ENCODE results near the gene FGD4.

Gene FGD4

DNA sequence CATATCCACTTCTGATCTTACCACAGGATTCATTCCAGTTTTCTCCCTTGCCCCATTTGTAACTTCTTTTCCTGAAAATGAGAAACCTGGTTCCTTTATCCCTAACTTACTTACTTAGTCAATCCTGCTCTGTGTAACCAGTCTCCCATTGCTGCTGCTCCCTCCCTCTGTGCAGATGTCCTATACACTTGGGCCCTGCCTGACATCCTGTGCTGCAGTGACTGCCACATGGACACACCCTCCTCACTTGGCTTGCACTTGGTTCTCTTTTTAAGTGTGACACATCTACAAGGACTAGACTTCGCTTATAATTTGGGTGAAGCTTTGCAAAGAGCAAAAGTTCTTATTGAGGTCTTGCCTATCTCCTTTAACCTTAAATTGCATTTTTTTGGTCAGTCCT lies 51.4 kb downstream of the FGD4 start:
- Histone ChIP-seq H3K9ac (ENCODE audit: low read depth in 1 of 2, low read length in 2 of 2) (no peak overlapping the region), H3K4me3 (ENCODE audit: low read length in 2 of 2) (no peak overlapping the region), H3K27me3 (ENCODE audit: control insufficient read depth in 2 of 2, insufficient read depth in 2 of 2, low read length in 2 of 2) (no peaks in the 10 kb centered on the region), H3K4me1 (ENCODE audit: control insufficient read depth in 2 of 2, insufficient read depth in 2 of 2, low read length in 2 of 2) (peaks cover 12 to 31% of the 10 kb centered on the region in 2 donors), H3K27ac (ENCODE audit: low read depth in 2 of 2, low read length in 2 of 2) (no peak overlapping the region), H3K36me3 (ENCODE audit: control insufficient read depth in 2 of 2, insufficient read depth in 2 of 2, low read length in 2 of 2) (no peaks in the 10 kb centered on the region), H3K9me3 (ENCODE audit: control insufficient read depth in 2 of 2, low read length in 2 of 2) (no peaks in the 10 kb centered on the region)

DNA sequence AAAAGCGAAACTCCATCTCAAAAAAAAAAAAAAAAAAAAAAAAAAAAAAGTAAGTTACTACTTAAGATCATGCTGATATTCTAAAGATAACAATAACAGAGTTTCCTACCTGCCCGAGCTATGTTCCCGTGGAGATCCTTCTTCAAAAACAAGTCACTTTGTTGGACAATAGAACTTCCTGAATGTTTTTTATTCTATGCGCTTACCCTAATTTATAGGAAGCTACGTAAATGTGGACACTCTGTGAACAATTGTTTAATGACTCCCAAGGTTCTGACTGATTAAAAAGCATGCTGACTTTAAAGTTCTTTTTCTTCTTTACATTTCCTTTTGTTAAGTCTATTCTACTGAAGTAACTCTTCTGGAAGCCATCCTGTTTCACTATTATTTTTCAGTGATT lies 52.5 kb downstream of the FGD4 start:
- Histone ChIP-seq H3K36me3 (ENCODE audit: control insufficient read depth in 2 of 2, insufficient read depth in 2 of 2, low read length in 2 of 2) (no peaks in the 10 kb centered on the region), H3K4me3 (ENCODE audit: low read length in 2 of 2) (no peak overlapping the region), H3K27ac (ENCODE audit: low read depth in 2 of 2, low read length in 2 of 2) (no peak overlapping the region), H3K9me3 (ENCODE audit: control insufficient read depth in 2 of 2, low read length in 2 of 2) (no peaks in the 10 kb centered on the region), H3K9ac (ENCODE audit: low read depth in 1 of 2, low read length in 2 of 2) (no peak overlapping the region), H3K4me1 (ENCODE audit: control insufficient read depth in 2 of 2, insufficient read depth in 2 of 2, low read length in 2 of 2) (peaks cover 11 to 31% of the 10 kb centered on the region in 2 donors), H3K27me3 (ENCODE audit: control insufficient read depth in 2 of 2, insufficient read depth in 2 of 2, low read length in 2 of 2) (no peaks in the 10 kb centered on the region)

DNA sequence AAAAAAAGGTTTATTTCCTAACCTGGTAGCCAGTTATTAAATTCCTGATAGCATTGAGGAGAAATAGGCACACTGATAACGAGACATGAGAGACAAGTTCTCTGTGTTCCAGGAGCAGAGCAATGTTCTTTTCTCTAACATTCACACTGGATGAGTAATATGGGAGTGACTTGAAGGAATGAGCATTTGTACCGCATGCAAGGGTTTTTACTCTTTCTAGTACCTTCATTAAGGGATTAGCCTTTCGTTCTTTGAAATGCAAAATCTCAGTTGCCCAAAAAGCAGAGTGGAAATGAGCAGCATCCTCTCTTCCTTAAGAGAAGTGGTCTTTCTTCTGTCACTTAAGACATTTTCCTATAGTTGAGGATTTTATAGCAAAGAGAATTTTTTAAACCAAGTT lies 54.7 kb downstream of the FGD4 start:
- H3K36me3 ChIP-seq (ENCODE audit: control insufficient read depth in 2 of 2, insufficient read depth in 2 of 2, low read length in 2 of 2): no peaks in the 10 kb centered on the region
- H3K4me3 ChIP-seq (ENCODE audit: low read length in 2 of 2): no peak overlapping the region
- no peaks in the 10 kb centered on the region for H3K27me3 ChIP-seq (ENCODE audit: control insufficient read depth in 2 of 2, insufficient read depth in 2 of 2, low read length in 2 of 2)
- peak overlapping the region in 1 of 2 donors; percentile 15 for H3K9ac ChIP-seq (ENCODE audit: low read depth in 1 of 2, low read length in 2 of 2)
- no peak overlapping the region for H3K27ac ChIP-seq (ENCODE audit: low read depth in 2 of 2, low read length in 2 of 2)
- H3K9me3 ChIP-seq (ENCODE audit: control insufficient read depth in 2 of 2, low read length in 2 of 2): no peaks in the 10 kb centered on the region
- H3K4me1 ChIP-seq (ENCODE audit: control insufficient read depth in 2 of 2, insufficient read depth in 2 of 2, low read length in 2 of 2): peaks cover 11 to 30% of the 10 kb centered on the region in 2 donors

DNA sequence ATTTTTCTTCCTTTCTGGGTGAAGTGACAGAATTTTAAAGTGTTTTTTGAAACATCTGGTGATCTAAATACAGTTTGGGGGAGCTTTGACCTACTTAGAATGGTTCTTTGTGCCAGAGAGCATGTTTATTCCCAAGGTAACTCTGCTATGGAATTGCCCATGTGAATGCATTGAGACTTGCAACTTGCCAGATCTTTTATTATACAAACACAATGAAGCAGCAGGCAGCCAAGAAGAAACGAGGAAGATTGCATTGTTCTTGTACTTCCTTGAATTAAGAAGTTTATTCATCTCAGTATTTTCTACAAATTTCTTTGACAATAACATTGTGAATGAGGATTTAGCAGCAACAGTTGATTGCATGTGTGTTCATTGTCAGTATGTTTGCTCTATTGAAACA lies 55.5 kb downstream of the FGD4 start:
- Histone ChIP-seq H3K4me1 (ENCODE audit: control insufficient read depth in 2 of 2, insufficient read depth in 2 of 2, low read length in 2 of 2) (peaks cover 11 to 30% of the 10 kb centered on the region in 2 donors), H3K36me3 (ENCODE audit: control insufficient read depth in 2 of 2, insufficient read depth in 2 of 2, low read length in 2 of 2) (no peaks in the 10 kb centered on the region), H3K27ac (ENCODE audit: low read depth in 2 of 2, low read length in 2 of 2) (peak overlapping the region in 1 of 2 donors; percentile 25), H3K4me3 (ENCODE audit: low read length in 2 of 2) (no peak overlapping the region), H3K27me3 (ENCODE audit: control insufficient read depth in 2 of 2, insufficient read depth in 2 of 2, low read length in 2 of 2) (no peaks in the 10 kb centered on the region), H3K9me3 (ENCODE audit: control insufficient read depth in 2 of 2, low read length in 2 of 2) (no peaks in the 10 kb centered on the region), H3K9ac (ENCODE audit: low read depth in 1 of 2, low read length in 2 of 2) (no peak overlapping the region)

DNA sequence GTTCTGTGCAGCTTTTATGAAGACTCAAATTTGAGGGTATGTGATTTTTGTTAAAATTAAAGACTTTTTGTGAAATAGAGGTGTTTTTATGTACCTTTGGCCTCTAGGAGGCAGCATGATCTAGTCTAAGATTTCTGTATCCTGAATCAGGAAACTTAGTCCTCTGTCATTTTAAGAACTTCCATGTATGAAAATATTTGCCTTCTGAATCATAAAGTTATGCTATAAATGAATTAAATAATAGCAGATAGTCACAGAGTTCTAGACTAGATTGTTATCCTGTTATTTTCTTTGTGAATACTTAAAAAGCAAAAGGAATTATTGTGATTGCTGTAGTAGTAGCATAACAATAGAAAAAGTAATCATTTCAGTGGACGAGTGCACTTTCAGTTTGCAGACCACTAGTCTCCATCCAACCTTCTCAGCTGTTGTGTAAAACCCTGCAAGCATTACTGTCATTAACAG lies 56.3 kb downstream of the FGD4 start:
- Histone ChIP-seq H3K4me3 (ENCODE audit: low read length in 2 of 2) (peak overlapping the region; percentile 32 to 61), H3K9me3 (ENCODE audit: control insufficient read depth in 2 of 2, low read length in 2 of 2) (no peaks in the 10 kb centered on the region), H3K4me1 (ENCODE audit: control insufficient read depth in 2 of 2, insufficient read depth in 2 of 2, low read length in 2 of 2) (peaks cover 10 to 27% of the 10 kb centered on the region in 2 donors), H3K27ac (ENCODE audit: low read depth in 2 of 2, low read length in 2 of 2) (peak overlapping the region in 1 of 2 donors; percentile 2), H3K9ac (ENCODE audit: low read depth in 1 of 2, low read length in 2 of 2) (no peak overlapping the region), H3K36me3 (ENCODE audit: control insufficient read depth in 2 of 2, insufficient read depth in 2 of 2, low read length in 2 of 2) (no peaks in the 10 kb centered on the region), H3K27me3 (ENCODE audit: control insufficient read depth in 2 of 2, insufficient read depth in 2 of 2, low read length in 2 of 2) (no peaks in the 10 kb centered on the region)

DNA sequence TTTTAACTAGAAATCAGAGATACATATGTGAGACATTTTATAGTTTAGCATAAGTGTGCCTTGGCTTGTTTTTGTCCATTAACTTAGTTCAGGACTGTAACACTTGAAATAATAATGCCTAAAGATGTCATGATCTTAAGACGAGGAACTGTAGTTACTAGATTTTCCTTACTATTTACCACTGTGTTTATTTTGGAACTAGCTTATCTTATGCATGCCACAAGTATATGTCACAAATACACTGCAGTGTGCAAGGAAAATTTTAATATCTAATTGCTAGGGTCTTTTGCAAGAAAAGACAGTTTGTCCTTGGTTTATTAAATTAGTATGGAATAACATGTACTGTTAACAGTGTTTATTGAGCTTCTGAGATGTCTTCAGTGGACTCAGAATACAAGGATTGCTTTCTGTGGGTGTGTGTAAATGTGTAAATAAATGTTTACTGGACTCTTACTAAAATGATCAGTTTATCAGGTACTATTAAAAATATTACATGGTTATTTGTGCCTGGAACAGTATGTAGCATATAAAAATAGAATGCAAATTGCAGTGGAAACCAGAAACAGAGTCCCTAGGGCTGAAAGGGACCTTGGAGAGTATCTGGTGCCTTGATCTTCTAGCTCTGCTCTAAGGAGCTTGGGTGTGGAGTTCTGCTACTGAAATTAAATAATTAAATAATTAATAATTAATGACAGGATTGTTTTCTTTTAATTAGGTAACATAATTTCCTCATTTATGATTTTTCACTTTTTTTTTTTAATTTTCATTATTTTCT lies 58.1 kb downstream of the FGD4 start:
- no peak overlapping the region for H3K27ac ChIP-seq (ENCODE audit: low read depth in 2 of 2, low read length in 2 of 2)
- H3K9me3 ChIP-seq (ENCODE audit: control insufficient read depth in 2 of 2, low read length in 2 of 2): no peaks in the 10 kb centered on the region
- H3K4me3 ChIP-seq (ENCODE audit: low read length in 2 of 2): no peak overlapping the region
- peaks cover 0 to 3% of the 10 kb centered on the region in 2 donors for H3K36me3 ChIP-seq (ENCODE audit: control insufficient read depth in 2 of 2, insufficient read depth in 2 of 2, low read length in 2 of 2)
- H3K27me3 ChIP-seq (ENCODE audit: control insufficient read depth in 2 of 2, insufficient read depth in 2 of 2, low read length in 2 of 2): no peaks in the 10 kb centered on the region
- H3K9ac ChIP-seq (ENCODE audit: low read depth in 1 of 2, low read length in 2 of 2): no peak overlapping the region
- peaks cover 5 to 18% of the 10 kb centered on the region in 2 donors for H3K4me1 ChIP-seq (ENCODE audit: control insufficient read depth in 2 of 2, insufficient read depth in 2 of 2, low read length in 2 of 2)

DNA sequence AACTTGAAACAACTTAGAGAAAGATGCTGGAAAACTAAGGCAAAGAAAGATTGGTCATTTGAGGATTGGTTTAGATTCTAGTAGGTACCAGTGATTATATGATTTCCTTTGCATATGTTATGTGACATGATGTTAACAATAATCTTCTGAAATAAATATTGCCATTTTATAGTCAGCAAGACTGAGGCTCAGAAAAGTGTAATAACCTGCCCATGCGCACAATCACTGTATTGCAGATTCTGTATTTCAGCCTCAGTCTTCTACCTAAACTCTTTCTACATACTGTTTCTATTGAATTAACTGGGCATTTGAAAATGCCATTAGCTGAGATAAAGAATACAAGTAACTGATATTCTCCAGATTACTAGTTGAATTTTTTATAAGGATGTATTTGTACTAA lies 61.3 kb downstream of the FGD4 start:
- Histone ChIP-seq H3K4me3 (ENCODE audit: low read length in 2 of 2) (no peak overlapping the region), H3K36me3 (ENCODE audit: control insufficient read depth in 2 of 2, insufficient read depth in 2 of 2, low read length in 2 of 2) (peaks cover 0 to 5% of the 10 kb centered on the region in 2 donors), H3K4me1 (ENCODE audit: control insufficient read depth in 2 of 2, insufficient read depth in 2 of 2, low read length in 2 of 2) (peaks cover 5 to 14% of the 10 kb centered on the region in 2 donors), H3K9me3 (ENCODE audit: control insufficient read depth in 2 of 2, low read length in 2 of 2) (no peaks in the 10 kb centered on the region), H3K9ac (ENCODE audit: low read depth in 1 of 2, low read length in 2 of 2) (no peak overlapping the region), H3K27ac (ENCODE audit: low read depth in 2 of 2, low read length in 2 of 2) (no peak overlapping the region), H3K27me3 (ENCODE audit: control insufficient read depth in 2 of 2, insufficient read depth in 2 of 2, low read length in 2 of 2) (no peaks in the 10 kb centered on the region)

DNA sequence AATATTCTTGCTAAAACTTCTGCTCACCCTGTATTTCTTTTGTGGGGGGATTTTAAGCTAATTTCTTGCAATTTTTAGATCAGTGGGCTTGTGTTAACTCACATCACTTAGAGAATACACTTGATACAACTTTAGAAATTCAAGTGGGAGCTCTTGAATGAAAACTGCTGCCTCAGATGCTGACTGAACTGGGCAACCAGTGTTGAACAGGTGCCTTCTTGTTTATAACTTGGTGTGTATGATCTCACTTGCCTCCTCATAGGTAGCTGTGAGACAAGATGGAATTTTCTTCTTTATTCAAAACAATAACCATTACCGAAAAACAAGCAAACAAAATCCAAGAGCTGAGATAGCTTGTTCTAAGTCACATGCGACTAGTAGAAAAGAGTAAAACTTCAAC lies 63.5 kb downstream of the FGD4 start:
- no peak overlapping the region for H3K27ac ChIP-seq (ENCODE audit: low read depth in 2 of 2, low read length in 2 of 2)
- H3K9ac ChIP-seq (ENCODE audit: low read depth in 1 of 2, low read length in 2 of 2): no peak overlapping the region
- peaks cover 0 to under 1% of the 10 kb centered on the region in 2 donors for H3K4me1 ChIP-seq (ENCODE audit: control insufficient read depth in 2 of 2, insufficient read depth in 2 of 2, low read length in 2 of 2)
- H3K9me3 ChIP-seq (ENCODE audit: control insufficient read depth in 2 of 2, low read length in 2 of 2): no peaks in the 10 kb centered on the region
- H3K36me3 ChIP-seq (ENCODE audit: control insufficient read depth in 2 of 2, insufficient read depth in 2 of 2, low read length in 2 of 2): peaks cover 0 to 7% of the 10 kb centered on the region in 2 donors
- H3K27me3 ChIP-seq (ENCODE audit: control insufficient read depth in 2 of 2, insufficient read depth in 2 of 2, low read length in 2 of 2): no peaks in the 10 kb centered on the region
- no peak overlapping the region for H3K4me3 ChIP-seq (ENCODE audit: low read length in 2 of 2)

DNA sequence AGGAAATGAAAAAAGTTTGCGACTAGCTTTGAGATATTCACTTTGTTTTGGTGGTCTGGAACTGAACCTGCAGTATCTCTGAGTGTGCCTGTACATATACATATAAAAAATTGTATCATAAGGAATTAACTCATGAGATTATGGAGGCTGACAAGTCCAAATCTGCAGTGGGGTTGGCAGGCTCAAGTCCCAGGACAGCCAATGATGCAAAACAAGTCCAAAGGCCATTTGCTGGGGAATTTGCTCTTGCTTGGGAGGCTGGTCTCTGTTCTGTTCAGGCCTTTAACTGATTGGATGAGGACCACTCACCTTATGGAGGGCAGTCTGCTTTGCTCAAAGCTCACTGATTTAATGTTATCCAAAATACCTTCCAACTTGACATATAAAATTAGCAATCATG lies 66.8 kb downstream of the FGD4 start:
- H3K4me3 ChIP-seq (ENCODE audit: low read length in 2 of 2): no peak overlapping the region
- no peak overlapping the region for H3K27ac ChIP-seq (ENCODE audit: low read depth in 2 of 2, low read length in 2 of 2)
- H3K4me1 ChIP-seq (ENCODE audit: control insufficient read depth in 2 of 2, insufficient read depth in 2 of 2, low read length in 2 of 2): peaks cover 0 to 6% of the 10 kb centered on the region in 2 donors
- H3K9ac ChIP-seq (ENCODE audit: low read depth in 1 of 2, low read length in 2 of 2): no peak overlapping the region
- H3K9me3 ChIP-seq (ENCODE audit: control insufficient read depth in 2 of 2, low read length in 2 of 2): no peaks in the 10 kb centered on the region
- H3K27me3 ChIP-seq (ENCODE audit: control insufficient read depth in 2 of 2, insufficient read depth in 2 of 2, low read length in 2 of 2): no peaks in the 10 kb centered on the region
- H3K36me3 ChIP-seq (ENCODE audit: control insufficient read depth in 2 of 2, insufficient read depth in 2 of 2, low read length in 2 of 2): peaks cover 0 to 8% of the 10 kb centered on the region in 2 donors

DNA sequence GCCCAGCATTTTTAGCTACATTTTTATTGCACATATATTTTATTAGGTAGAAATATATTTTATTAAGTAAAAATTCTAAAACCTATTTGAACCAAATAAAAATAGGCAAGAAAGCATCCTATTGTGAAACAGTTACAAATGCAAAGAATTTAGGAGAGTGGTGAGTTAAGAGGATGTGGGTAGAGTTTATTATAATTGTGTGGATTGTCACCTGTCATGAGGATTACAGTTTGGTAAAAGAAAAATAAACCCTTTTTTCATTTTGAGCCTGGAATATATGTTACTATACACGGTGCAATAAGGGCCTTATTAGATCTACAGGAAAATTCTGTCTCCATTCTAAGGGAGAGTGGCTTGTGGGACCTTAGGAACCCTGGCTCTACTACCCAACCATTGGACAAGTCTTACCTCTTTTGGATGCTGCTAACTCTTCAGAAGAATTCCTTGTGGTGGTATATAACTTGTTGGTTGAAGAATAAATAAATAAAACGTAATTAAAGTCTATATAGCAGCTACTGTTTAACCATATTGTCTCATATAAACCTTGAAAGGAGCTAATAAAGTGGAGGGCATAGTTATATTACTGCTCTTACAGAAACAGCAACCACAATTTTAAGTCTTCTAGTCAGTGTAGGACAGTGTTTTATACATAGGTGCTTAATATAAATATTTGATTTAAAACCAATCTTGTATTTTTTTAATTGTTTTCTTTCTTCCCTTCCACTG lies 67.8 kb downstream of the FGD4 start:
- Histone ChIP-seq H3K4me1 (ENCODE audit: control insufficient read depth in 2 of 2, insufficient read depth in 2 of 2, low read length in 2 of 2) (peaks cover 0 to 6% of the 10 kb centered on the region in 2 donors), H3K9me3 (ENCODE audit: control insufficient read depth in 2 of 2, low read length in 2 of 2) (no peaks in the 10 kb centered on the region), H3K36me3 (ENCODE audit: control insufficient read depth in 2 of 2, insufficient read depth in 2 of 2, low read length in 2 of 2) (peaks cover 0 to 10% of the 10 kb centered on the region in 2 donors), H3K27me3 (ENCODE audit: control insufficient read depth in 2 of 2, insufficient read depth in 2 of 2, low read length in 2 of 2) (no peaks in the 10 kb centered on the region), H3K4me3 (ENCODE audit: low read length in 2 of 2) (no peak overlapping the region), H3K9ac (ENCODE audit: low read depth in 1 of 2, low read length in 2 of 2) (no peak overlapping the region), H3K27ac (ENCODE audit: low read depth in 2 of 2, low read length in 2 of 2) (no peak overlapping the region)
